ENCODE results near the gene PROM2. TPM values are rescaled to one million over a fixed set of nuclear protein-coding genes. Genes with fewer than 3 reads are reported as not detected.

The PROM2 gene
- total RNA-seq, 1 experiment from 2014 or later: 64.2 TPM

GRCh38 chr2:95320986-95321767 lies 46.9 kb downstream of the PROM2 start:
- no peaks in the 10 kb centered on the region for H3K36me3 ChIP-seq (ENCODE audit: low read depth, low read length)
- ATAC-seq (no peak), DNase-seq (no peak)
- CTCF ChIA-PET: interaction anchor here (0.6 kb wide), 1 partner anchor 45 kb away, joined by 3 read pairs; no protein-coding TSS in a partner anchor
- no peaks in the 10 kb centered on the region for H3K9me2 ChIP-seq (replicated peaks; ENCODE audit: low read length)
- H3K79me2 ChIP-seq (ENCODE audit: low read length): no peaks in the 10 kb centered on the region
- POLR2A ChIA-PET (ENCODE audit: unreplicated experiment): no interaction called here
- peaks cover 30% of the 10 kb centered on the region for H3K4me1 ChIP-seq (ENCODE audit: insufficient read depth, low read length)
- no peak overlapping the region for H3K27ac ChIP-seq (ENCODE audit: low read length)
- TF ChIP-seq CTCF (conservative IDR thresholded peaks at IDR 0.05; ENCODE audit: low read depth, low read length) (no peak), EZH2phosphoT487 (IDR thresholded peaks at IDR 0.05; ENCODE audit: borderline replicate concordance, low read length) (no peak), EZH2 (IDR thresholded peaks at IDR 0.05; ENCODE audit: low read length, unreplicated experiment) (no peak)
- intact Hi-C loops (cut with micrococcal nuclease): loop anchor here (5.0 kb wide), 1 partner anchor 81 kb away; the partner anchor contains the start of gene FAHD2A
- H3K9ac ChIP-seq (ENCODE audit: low read length): no peak overlapping the region
- no TSS peak for BruUV-seq (replicated peaks)
- H3K4me3 ChIP-seq (ENCODE audit: low read length): no peak overlapping the region
- H3K27me3 ChIP-seq (ENCODE audit: low read length): no peaks in the 10 kb centered on the region
- no peaks in the 10 kb centered on the region for H4K20me1 ChIP-seq (ENCODE audit: low read length)
- no peak overlapping the region for H3K4me2 ChIP-seq (ENCODE audit: low read length)
- H2AFZ ChIP-seq (ENCODE audit: low read length): no peak overlapping the region
- H3F3A ChIP-seq (ENCODE audit: low read length, unreplicated experiment): peaks cover 6% of the 10 kb centered on the region
- no peaks in the 10 kb centered on the region for H3K9me3 ChIP-seq (ENCODE audit: low read length)

GRCh38 chr2:95323347-95324155 lies 49.3 kb downstream of the PROM2 start:
- Histone ChIP-seq H3K9me2 (replicated peaks; ENCODE audit: low read length) (no peaks in the 10 kb centered on the region), H3K9me3 (ENCODE audit: low read length) (no peaks in the 10 kb centered on the region), H3K4me3 (ENCODE audit: low read length) (no peak overlapping the region), H3K4me1 (ENCODE audit: insufficient read depth, low read length) (0 out of 2 replicates have a peak, but pooled peaks cover 8% of the 10 kb centered on the region), H2AFZ (ENCODE audit: low read length) (peak overlapping the region; percentile 74), H3F3A (ENCODE audit: low read length, unreplicated experiment) (no peaks in the 10 kb centered on the region), H3K79me2 (ENCODE audit: low read length) (no peaks in the 10 kb centered on the region), H3K27me3 (ENCODE audit: low read length) (no peaks in the 10 kb centered on the region), H3K4me2 (ENCODE audit: low read length) (peak overlapping the region; percentile 31; the same call in 1 of the 2 replicates), H3K27ac (ENCODE audit: low read length) (no peak overlapping the region), H3K9ac (ENCODE audit: low read length) (no peak overlapping the region), H3K36me3 (ENCODE audit: low read depth, low read length) (no peaks in the 10 kb centered on the region), H4K20me1 (ENCODE audit: low read length) (no peaks in the 10 kb centered on the region)
- intact Hi-C loops (cut with micrococcal nuclease): loop anchor here (1.0 to 5.0 kb wide), 3 partner anchors 13 to 79 kb away; partner anchors contain the start of gene FAHD2A
- no TSS peak for BruUV-seq (replicated peaks)
- CTCF ChIA-PET: no interaction called here
- no peak for TF ChIP-seq EZH2phosphoT487 (IDR thresholded peaks at IDR 0.05; ENCODE audit: borderline replicate concordance, low read length)
- peak; percentile 89 for TF ChIP-seq CTCF (conservative IDR thresholded peaks at IDR 0.05; ENCODE audit: low read depth, low read length)
- POLR2A ChIA-PET (ENCODE audit: unreplicated experiment): no interaction called here
- ATAC-seq (peak; percentile 96), DNase-seq (peak; percentile 87)

Data from PC-3 (cell line).